ENCODE data around the gene PLTP.

DNA sequence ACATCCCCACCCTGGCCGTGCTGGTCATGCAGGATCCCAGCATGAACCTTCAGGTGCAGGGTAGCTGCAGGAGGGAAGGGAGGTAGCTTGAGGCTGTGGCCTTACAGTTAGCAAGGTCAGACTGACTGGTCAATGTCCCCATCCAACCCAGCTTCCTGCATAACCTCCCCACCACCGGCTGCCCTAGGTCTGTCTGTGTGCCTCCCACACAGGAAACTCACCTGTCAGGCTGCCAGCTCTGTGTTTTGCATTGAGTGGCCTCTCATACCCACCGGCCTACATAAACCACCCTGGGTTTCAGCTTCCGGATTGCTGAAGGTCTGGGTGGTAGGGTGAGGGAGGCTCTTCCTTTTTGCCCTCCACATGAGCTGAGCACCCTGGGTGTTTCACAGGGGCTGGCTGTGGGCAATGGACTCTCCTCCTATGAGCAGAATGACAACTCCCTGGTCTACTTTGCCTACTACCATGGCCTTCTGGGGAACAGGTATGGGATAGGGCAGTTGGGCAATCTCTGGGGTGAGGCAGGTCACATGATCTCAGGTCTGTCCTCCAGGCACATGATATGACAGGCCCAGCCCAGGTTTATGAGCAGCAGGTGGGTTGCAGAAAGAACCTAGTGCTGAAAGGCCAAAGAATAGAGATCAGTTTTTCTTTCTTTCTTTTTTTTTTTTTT, 19.0 kb downstream of the PLTP start:
- TF ChIP-seq POLR2A (IDR thresholded peaks at IDR 0.05; ENCODE audit: low read depth, low read length) (no peak), POLR2AphosphoS5 (IDR thresholded peaks at IDR 0.05; ENCODE audit: low read depth, low read length) (no peak), TAF1 (IDR thresholded peaks at IDR 0.05; ENCODE audit: low read depth, low read length) (no peak), PAX5 (IDR thresholded peaks at IDR 0.05; ENCODE audit: insufficient read depth, low read length, severe bottlenecking) (no peak), SPI1 (IDR thresholded peaks at IDR 0.05; ENCODE audit: low read depth, low read length) (no peak), POU2F2 (IDR thresholded peaks at IDR 0.05; ENCODE audit: low read depth, low read length) (no peak)

All from GM12891 (cell line).